HUES64 (cell line): ENCODE measurements around the gene CASP9. TPM values are rescaled to one million over a fixed set of nuclear protein-coding genes. Genes with fewer than 3 reads are reported as not detected.
A peak's percentile ranks its signal among the peaks of the same experiment; 100 is the strongest.

ENCODE experiments used
- H3K27ac ChIP-seq: 2 replicates; pipeline ENCODE4 v1.7.0; 2013; ENCODE audit warnings: low read depth, low read length, inconsistent platforms
- H3K27me3 ChIP-seq: 2 replicates; pipeline ENCODE4 v1.6.1; 2013; ENCODE audit warnings: mild to moderate bottlenecking, low read length; ENCODE audit not compliant: insufficient read depth
- H3K36me3 ChIP-seq: 2 replicates; pipeline ENCODE4 v1.6.1; 2013; ENCODE audit warnings: mild to moderate bottlenecking, low read length; ENCODE audit not compliant: insufficient read depth
- H3K4me1 ChIP-seq: 2 replicates; pipeline ENCODE4 v1.6.1; 2013; ENCODE audit warnings: mild to moderate bottlenecking, low read length, moderate library complexity; ENCODE audit not compliant: insufficient read depth
- H3K4me3 ChIP-seq: 2 replicates; pipeline ENCODE4 v1.5.1; 2013; ENCODE audit warnings: mild to moderate bottlenecking, low read length, moderate library complexity
- H3K9ac ChIP-seq: 2 replicates; pipeline ENCODE4 v1.6.1; 2013; ENCODE audit warnings: mild to moderate bottlenecking, low read depth, low read length
- H3K9me3 ChIP-seq: 2 replicates; pipeline ENCODE4 v1.6.1; 2013; ENCODE audit warnings: low read depth, low read length; ENCODE audit not compliant: insufficient read depth
- WGBS: fragments of 150-250, 120-280 bp; methylation state at CpG from one replicate; pipeline ENCODE4 v1.1.7; 2013; ENCODE audit warnings: missing lambda C conversion rate; 5-methylcytosine and 5-hydroxymethylcytosine counted together
- polyA plus RNA-seq, 2 experiments: library from polyadenylated mRNA; stranded (reverse); fragments of 50-300 nt; gene quantifications; one replicate each; pipeline ENCODE4 v1.2.3, GENCODE V29; 2013

CASP9 gene
- polyA plus RNA-seq (2013, experiment 1 of 2): 11.9 TPM
- polyA plus RNA-seq (2013, experiment 2 of 2): 12.2 TPM

- WGBS: under 1% methylated on average over 27 of the region's 27 CpGs
- peaks cover 12% of the 10 kb centered on the region; the same call in 1 of the 2 replicates for H3K4me1 ChIP-seq
- H3K9me3 ChIP-seq: no peaks in the 10 kb centered on the region
- H3K4me3 ChIP-seq: peak within 1 kb of the TSS; percentile 84
- H3K9ac ChIP-seq: peak within 1 kb of the TSS; percentile 83
- H3K36me3 ChIP-seq: peaks cover 1% of the 10 kb centered on the region
- H3K27me3 ChIP-seq: no peaks in the 10 kb centered on the region
- H3K27ac ChIP-seq: peak within 1 kb of the TSS; percentile 97
Observed at GRCh38 chr1:15524021-15524282, at the start of gene CASP9. TSS of gene CASP9 (minus strand) at chr1:15524215. CDS start at chr1:15524200, 15 bp downstream.

- Histone ChIP-seq H3K4me1 (peaks cover 3% of the 10 kb centered on the region; the same call in 1 of the 2 replicates), H3K4me3 (no peak overlapping the region), H3K36me3 (peaks cover 37% of the 10 kb centered on the region), H3K9me3 (no peaks in the 10 kb centered on the region), H3K27ac (peak overlapping the region; percentile 13; the same call in 1 of the 2 replicates), H3K9ac (no peak overlapping the region), H3K27me3 (no peaks in the 10 kb centered on the region)
- 85% methylated on average over 9 of the region's 9 CpGs for WGBS
Observed at GRCh38 chr1:15573477-15573876, 49.5 kb upstream of the CASP9 start.

GRCh38 chr1:15571266-15571665 is 47.3 kb upstream of the CASP9 start:
- Histone ChIP-seq H3K4me3 (no peak overlapping the region), H3K27ac (no peak overlapping the region), H3K36me3 (peaks cover 59% of the 10 kb centered on the region), H3K9me3 (no peaks in the 10 kb centered on the region), H3K4me1 (peaks cover 3% of the 10 kb centered on the region; the same call in 1 of the 2 replicates), H3K27me3 (no peaks in the 10 kb centered on the region), H3K9ac (no peak overlapping the region)

GRCh38 chr1:15570861-15571260 is 46.8 kb upstream of the CASP9 start:
- Histone ChIP-seq H3K9ac (no peak overlapping the region), H3K27ac (no peak overlapping the region), H3K27me3 (no peaks in the 10 kb centered on the region), H3K9me3 (no peaks in the 10 kb centered on the region), H3K36me3 (peaks cover 63% of the 10 kb centered on the region), H3K4me3 (no peak overlapping the region), H3K4me1 (peaks cover 3% of the 10 kb centered on the region; the same call in 1 of the 2 replicates)
- 86% methylated on average over 1 of the region's 1 CpG for WGBS

GRCh38 chr1:15568387-15569073 is 44.5 kb upstream of the CASP9 start:
- Histone ChIP-seq H3K4me3 (no peak overlapping the region), H3K9ac (no peak overlapping the region), H3K27me3 (no peaks in the 10 kb centered on the region), H3K27ac (no peak overlapping the region), H3K9me3 (no peaks in the 10 kb centered on the region), H3K36me3 (peaks cover 77% of the 10 kb centered on the region), H3K4me1 (peaks cover 3% of the 10 kb centered on the region; the same call in 1 of the 2 replicates)
- 94% methylated on average over 18 of the region's 18 CpGs for WGBS

GRCh38 chr1:15559189-15559810 is 35.3 kb upstream of the CASP9 start:
- Histone ChIP-seq H3K36me3 (peaks cover 46% of the 10 kb centered on the region), H3K4me1 (no peaks in the 10 kb centered on the region), H3K9me3 (no peaks in the 10 kb centered on the region), H3K27ac (no peak overlapping the region), H3K4me3 (no peak overlapping the region), H3K9ac (no peak overlapping the region), H3K27me3 (no peaks in the 10 kb centered on the region)
- 93% methylated on average over 12 of the region's 12 CpGs for WGBS

GRCh38 chr1:15558516-15558915 is 34.5 kb upstream of the CASP9 start:
- H3K4me3 ChIP-seq: no peak overlapping the region
- no peaks in the 10 kb centered on the region for H3K4me1 ChIP-seq
- 91% methylated on average over 4 of the region's 4 CpGs for WGBS
- no peak overlapping the region for H3K9ac ChIP-seq
- H3K27me3 ChIP-seq: no peaks in the 10 kb centered on the region
- H3K36me3 ChIP-seq: peaks cover 47% of the 10 kb centered on the region
- no peak overlapping the region for H3K27ac ChIP-seq
- H3K9me3 ChIP-seq: no peaks in the 10 kb centered on the region

GRCh38 chr1:15557594-15557993 is 33.6 kb upstream of the CASP9 start:
- Histone ChIP-seq H3K9me3 (no peaks in the 10 kb centered on the region), H3K4me3 (no peak overlapping the region), H3K27me3 (no peaks in the 10 kb centered on the region), H3K4me1 (no peaks in the 10 kb centered on the region), H3K27ac (no peak overlapping the region), H3K9ac (no peak overlapping the region), H3K36me3 (peaks cover 40% of the 10 kb centered on the region)
- WGBS: 96% methylated on average over 1 of the region's 2 CpGs

GRCh38 chr1:15557008-15557407 is 33.0 kb upstream of the CASP9 start:
- Histone ChIP-seq H3K9ac (no peak overlapping the region), H3K4me1 (no peaks in the 10 kb centered on the region), H3K4me3 (no peak overlapping the region), H3K27me3 (no peaks in the 10 kb centered on the region), H3K9me3 (no peaks in the 10 kb centered on the region), H3K27ac (no peak overlapping the region), H3K36me3 (peaks cover 34% of the 10 kb centered on the region)
- 93% methylated on average over 2 of the region's 2 CpGs for WGBS

- Histone ChIP-seq H3K9me3 (no peaks in the 10 kb centered on the region), H3K4me3 (no peak overlapping the region), H3K4me1 (no peaks in the 10 kb centered on the region), H3K27me3 (no peaks in the 10 kb centered on the region), H3K27ac (no peak overlapping the region), H3K9ac (no peak overlapping the region), H3K36me3 (peaks cover 60% of the 10 kb centered on the region)
- 98% methylated on average over 6 of the region's 6 CpGs for WGBS
Observed at GRCh38 chr1:15550573-15550972, 26.6 kb upstream of the CASP9 start.

- WGBS: 85% methylated on average over 2 of the region's 2 CpGs
Observed at GRCh38 chr1:15546641-15547040, 22.6 kb upstream of the CASP9 start.

More at GRCh38 chr1:15546641-15547040, 22.6 kb upstream of the CASP9 start:
- Histone ChIP-seq H3K27me3 (no peaks in the 10 kb centered on the region), H3K27ac (no peak overlapping the region), H3K36me3 (peaks cover 88% of the 10 kb centered on the region), H3K9ac (no peak overlapping the region), H3K4me3 (no peak overlapping the region), H3K9me3 (no peaks in the 10 kb centered on the region), H3K4me1 (no peaks in the 10 kb centered on the region)
